ENCODE measurements around the gene TBC1D26. TPM values are rescaled to one million over a fixed set of nuclear protein-coding genes. Genes with fewer than 3 reads are reported as not detected.
"Not testable (repeated sequence)": the region's sequence is repeated elsewhere in the genome, so short reads cannot be mapped to it uniquely, and the experiment has no call there.

The TBC1D26 gene
- 0.25 TPM in 1 of 2 replicates, not detected in the other for total RNA-seq

DNA sequence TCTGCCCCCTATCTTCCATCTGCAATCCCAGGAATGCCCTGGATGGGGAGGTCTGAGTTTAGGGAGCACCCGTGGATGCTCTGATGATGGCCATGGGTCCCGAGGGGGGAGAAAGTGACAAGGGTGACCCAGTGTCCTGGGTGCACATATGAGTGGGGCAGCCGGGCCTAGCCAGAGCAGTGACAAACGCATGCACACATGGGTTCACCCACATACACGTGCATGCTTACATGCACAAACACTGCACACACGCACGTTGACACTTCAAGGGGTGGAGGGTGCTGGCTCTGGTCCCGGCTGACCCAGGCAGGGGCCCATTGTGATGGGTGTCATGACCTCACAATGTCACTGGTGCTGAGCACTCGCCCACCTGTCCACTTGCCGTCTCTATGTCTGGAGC lies at the start of gene TBC1D26:
Gene TBC1D26, plus strand, starts transcription at position 384 of the 400 bp plus-strand sequence. CDS start 3,066 bp downstream, outside the sequence.
- intact Hi-C loops (cut with micrococcal nuclease), result not testable (repeated sequence)

DNA sequence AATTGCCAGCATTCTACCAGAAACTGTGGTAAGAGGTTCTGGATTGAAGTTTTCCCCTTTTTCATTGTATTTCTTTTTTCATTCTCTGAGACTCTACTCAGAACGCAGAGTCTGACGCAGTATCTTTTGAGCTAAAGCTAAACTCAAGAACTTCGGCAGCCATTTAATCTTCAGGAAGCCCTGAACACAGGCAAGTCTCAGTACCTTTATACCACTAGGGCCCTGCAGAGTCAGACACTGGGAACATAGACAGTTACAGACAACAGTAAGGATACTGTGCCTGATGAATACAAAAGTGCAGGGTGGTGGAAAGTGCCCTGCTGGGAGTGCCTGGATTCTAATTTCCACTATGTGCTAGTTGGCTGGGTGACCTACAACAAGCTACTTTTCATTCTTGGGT lies 48.9 kb upstream of the TBC1D26 start:
- intact Hi-C loops (cut with micrococcal nuclease), result not testable (repeated sequence)

DNA sequence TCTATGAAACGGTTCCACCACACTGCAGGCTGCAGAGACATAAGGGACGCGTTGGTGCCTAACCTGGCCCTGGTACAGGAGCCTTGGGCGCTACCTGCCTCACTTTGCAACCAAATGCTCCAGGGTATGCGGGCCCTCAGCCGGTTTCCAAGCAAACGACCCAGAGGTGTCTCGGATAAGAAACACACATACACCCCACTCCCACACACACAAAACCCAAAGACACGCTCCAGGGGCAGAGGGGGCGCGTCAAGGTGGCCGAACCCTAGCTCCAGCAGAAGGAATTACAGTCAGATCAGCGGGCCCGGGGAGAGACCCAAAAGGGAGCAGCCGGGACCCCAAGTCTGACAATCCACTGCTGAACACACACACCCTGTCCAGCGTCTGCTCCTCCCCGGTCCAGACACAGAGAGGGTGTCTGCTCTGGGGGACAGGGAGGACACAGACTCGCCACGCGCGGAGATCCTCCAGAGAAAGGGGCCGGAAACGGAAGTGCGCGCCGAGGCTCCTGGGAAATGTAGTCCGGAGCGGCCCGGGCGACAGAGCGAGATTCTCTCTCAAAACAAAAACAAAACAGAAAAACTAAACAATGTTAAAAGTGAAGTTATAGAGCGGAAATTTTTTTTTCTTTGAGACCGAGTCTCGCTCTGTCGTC lies 48.1 kb upstream of the TBC1D26 start, which contains the start of gene TRIM16:
Gene TRIM16, minus strand, starts transcription at position 488 of the 655 bp plus-strand sequence. CDS start 32,702 bp downstream, outside the sequence.
- intact Hi-C loops (cut with micrococcal nuclease), result loop anchor here (1.0 kb wide), 2 partner anchors 15 to 33 kb away; partner anchors contain the start of gene ZNF286A

DNA sequence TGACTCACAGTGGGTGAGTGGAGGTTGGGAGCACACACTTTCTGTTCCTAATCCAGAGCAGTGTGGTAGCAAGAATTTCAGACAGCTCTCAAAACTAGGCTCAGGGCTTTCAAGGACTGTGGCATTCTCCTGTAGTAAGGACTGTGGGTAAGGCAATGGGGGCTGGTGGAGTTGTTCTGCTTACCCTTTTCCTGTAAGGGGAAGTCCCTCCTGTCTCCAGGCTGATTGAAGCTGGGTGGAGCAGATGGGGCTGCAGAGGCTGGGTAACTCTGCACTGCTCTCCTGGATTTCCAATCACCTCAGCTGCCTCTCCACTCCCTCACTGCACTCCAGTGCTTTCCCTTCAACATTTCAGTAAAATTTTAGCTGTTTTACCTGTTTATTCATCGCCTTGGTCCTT lies 44.6 kb upstream of the TBC1D26 start:
- intact Hi-C loops (cut with micrococcal nuclease), result not testable (repeated sequence)

DNA sequence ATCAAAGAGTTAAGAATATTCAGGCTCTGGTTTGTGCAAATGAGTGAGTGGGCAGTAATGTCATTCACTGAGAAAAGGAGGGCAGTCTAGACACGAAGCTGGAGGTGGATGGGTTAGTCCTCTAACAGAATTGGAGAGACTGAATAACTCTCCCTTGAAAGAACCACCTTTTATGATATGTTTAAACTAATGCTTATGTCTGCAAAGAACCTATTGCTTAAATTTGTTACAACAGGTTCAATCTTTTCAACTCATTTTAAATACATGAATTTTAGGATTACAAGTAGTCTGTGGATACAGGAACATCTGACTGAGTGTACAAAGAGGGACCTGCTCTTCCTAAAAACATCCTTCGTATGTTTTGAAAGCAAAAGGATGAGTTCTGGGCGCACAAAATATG lies 33.1 kb upstream of the TBC1D26 start:
- intact Hi-C loops (cut with micrococcal nuclease), result loop anchor here (1.0 kb wide), 1 partner anchor 15 kb away; the partner anchor contains the start of gene TRIM16

DNA sequence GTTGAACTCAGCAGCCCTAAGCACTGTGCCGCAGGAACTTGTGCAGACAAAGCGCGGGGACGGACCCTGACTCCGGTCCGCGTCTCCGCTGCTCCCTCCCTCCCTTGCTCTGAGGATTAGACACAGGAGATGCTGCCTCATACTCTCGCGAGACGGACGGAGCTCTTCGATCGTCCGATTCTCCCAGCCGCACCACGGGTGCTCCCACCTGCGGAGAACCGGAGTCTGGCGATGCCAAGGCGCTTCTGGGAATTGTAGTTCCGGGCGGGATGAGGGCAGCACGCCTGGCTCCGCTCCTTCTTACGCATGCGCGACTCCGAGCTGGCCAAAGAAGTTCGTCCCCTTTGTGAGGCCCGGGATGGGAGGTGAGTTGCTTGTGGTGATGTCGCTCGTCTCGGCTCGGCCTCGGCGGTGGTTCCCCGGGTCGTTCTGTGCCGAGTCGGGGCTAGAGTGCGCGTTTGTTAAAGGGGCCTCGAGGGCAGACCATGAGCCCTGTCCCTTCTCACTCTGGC lies 32.6 kb upstream of the TBC1D26 start, which contains the start of gene ZNF286A:
Gene ZNF286A, plus strand, starts transcription at position 340 of the 512 bp plus-strand sequence. CDS start 578 bp downstream, outside the sequence.
- intact Hi-C loops (cut with micrococcal nuclease), result loop anchor here (1.0 kb wide), 1 partner anchor 15 kb away; the partner anchor contains the start of gene TRIM16

DNA sequence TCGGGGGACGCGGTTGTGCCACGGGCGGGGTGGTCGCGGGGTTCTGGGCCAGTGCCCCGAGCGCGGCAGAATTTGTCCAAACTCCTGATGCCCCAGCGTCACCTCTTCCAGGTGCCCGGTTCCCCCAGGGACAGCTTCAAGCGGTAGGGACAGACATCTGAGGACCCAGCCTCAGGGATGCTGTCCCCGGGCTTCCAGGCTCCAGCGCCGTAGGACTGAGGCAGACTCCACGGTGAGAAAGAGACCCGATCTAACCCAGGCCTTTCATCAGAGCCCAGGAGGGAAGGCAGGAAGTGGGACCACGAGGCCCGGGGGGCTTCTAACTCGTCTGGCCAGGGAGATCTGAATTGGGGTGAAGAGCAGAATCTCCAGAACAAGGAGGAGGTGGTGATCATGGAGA lies 32.1 kb upstream of the TBC1D26 start:
- intact Hi-C loops (cut with micrococcal nuclease), result loop anchor here (1.0 kb wide), 1 partner anchor 16 kb away; the partner anchor contains the start of gene TRIM16

DNA sequence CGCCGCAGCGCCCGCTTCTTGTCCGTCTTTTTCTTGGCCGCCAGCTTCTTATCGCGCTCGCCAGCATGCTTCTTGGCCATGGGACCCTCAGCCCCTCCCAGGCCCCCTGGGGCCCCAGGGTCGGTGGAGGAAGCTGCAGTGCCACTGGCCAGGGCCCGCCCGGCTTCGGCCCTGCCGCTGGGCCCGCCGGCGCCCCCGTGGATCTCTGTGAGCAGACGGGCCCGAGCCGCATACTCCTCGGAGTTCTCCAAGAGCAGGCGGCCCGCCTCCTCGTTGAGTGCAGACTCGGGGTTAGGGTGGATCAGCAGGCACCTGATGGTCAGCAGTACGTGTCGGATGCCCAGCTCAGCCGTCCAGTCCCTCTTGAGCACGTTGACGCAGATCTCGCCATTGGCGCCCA lies 27.8 kb upstream of the TBC1D26 start:
- intact Hi-C loops (cut with micrococcal nuclease), result not testable (repeated sequence)

DNA sequence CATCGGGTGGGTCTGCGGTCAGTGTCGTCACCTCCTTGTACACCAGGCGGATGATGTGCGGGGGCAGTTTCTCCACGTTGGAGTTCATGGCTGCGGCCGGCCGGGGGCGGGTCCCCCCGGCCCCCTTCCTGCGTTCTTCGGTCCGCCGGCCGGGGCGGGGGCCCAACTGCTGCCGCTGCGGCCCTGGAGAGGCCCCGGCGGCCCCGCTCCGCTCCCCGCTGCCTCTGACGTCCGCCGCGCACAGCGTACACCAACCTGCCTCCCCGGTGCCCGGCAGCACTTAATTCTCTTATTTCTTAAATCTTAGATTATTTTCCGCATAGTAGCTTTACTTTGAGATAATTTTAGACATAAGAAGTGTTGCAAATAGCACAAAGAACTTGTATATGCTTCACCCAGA lies 27.3 kb upstream of the TBC1D26 start:
- intact Hi-C loops (cut with micrococcal nuclease), result not testable (repeated sequence)

DNA sequence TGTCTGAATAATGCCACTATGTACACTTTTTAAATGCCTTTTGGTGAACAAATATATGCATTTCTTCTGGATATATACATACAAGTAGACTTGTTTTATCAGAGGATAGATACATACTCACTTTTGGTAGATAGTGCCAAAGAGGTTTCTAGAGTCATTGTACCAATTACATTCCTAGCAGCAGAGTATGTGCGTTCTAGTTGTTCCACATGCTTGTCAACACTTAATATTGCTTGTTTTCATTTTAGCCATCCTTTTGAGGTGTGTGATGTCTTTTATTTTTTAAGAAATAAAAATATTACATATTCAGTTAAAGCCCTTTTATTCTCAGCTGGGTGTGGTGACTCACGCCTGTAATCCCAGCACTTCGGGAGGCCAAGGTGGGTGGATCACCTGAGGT lies 23.2 kb upstream of the TBC1D26 start:
- intact Hi-C loops (cut with micrococcal nuclease), result not testable (repeated sequence)

DNA sequence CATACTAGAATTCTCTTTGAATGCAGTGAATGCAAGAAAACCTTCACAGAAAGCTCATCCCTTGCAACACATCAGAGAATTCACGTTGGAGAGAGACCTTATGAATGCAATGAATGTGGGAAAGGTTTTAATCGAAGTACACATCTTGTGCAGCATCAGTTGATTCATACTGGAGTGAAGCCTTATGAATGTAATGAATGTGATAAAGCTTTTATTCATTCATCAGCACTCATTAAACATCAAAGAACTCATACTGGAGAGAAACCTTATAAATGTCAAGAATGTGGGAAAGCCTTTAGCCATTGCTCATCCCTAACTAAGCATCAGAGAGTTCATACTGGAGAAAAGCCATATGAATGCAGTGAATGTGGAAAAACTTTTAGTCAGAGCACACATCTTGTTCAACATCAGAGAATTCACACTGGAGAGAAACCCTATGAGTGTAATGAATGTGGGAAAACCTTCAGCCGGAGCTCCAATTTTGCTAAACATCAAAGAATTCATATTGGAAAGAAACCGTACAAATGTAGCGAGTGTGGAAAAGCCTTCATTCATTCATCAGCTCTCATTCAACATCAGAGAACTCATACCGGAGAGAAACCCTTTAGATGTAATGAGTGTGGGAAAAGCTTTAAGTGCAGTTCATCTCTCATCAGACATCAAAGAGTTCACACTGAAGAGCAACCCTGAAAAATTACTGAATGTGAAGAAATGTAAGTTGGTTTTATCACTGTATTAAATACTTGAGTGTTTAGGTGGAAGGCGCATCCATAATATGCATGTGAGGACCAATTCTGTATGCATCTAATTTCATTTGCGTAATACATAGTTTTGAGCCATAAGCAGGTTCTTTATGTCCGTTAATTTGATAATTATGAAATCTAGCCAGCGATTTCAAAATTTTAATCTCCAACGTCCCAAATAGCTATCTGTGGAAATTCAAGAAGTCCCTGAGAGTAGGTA lies 15.2 kb upstream of the TBC1D26 start:
- intact Hi-C loops (cut with micrococcal nuclease), result not testable (repeated sequence)

DNA sequence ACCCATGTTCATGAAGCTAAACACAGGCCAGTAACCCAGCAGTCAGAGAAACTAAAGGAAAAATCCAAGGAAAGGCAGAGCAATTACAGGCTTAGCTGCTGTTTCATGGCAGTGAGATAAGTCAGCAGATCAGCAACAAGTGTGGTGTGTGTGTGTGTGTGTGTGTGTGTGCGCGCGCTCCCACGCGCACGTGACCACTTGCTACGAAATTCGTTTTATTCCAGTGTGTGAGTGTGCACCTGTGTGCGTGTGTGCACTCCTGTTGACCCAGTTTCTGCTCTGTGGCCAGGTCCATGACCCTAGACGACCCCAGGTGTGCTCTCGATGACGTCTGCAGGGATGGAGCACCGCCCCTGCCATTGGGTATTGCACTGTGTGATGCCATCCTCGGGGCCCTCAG lies 1.5 kb upstream of the TBC1D26 start:
- intact Hi-C loops (cut with micrococcal nuclease), result not testable (repeated sequence)

DNA sequence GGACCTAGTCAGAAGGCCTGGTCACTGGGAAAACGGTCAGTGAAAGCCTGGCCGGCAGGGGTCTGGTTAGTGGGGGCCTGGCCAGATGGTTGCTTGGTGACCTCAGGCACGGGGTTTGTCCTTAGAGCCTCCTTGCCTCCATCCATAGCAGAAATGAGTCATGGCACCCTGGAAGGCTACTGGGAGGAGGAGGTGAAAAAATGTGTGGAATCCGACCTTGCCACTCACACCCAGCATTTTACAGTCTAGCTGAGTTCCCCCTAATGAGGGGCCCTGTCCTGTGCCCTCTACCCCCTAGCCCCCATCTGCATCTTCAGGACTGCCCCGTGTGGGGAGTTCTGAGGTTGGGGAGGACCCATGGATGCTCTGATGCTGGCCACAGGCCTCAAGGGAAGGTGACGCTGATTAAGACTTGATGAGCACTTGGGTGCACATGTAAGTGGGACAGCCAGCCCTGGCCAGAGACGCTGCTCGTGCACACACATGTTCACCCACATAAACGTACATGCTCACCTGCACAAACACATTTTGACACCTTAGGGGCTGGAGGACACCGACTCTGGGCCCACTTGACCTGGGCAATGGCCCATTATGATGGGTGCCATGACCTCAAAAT lies 1.2 kb downstream of the TBC1D26 start:
- intact Hi-C loops (cut with micrococcal nuclease), result not testable (repeated sequence)

DNA sequence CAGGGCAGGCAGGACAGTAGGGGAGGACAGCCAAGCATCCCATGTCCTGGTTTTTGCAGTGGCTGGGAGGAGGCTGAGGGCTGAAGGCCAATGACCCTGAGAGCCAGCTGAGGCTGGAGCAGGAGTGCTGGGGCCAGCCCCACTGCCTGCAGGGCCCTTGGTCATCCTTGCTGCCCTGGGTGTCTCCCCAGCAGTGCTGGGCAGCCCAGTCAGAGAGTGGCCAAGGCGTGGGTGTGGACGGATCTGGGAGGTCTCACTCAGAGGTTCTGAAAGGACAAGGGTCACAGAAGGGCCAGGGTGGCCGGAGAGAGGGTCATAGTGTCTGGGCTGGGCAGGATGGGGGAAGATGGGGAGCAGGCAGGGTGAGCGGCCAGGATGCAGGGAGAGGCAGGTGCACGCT lies 4.5 kb downstream of the TBC1D26 start:
- intact Hi-C loops (cut with micrococcal nuclease), result not testable (repeated sequence)

DNA sequence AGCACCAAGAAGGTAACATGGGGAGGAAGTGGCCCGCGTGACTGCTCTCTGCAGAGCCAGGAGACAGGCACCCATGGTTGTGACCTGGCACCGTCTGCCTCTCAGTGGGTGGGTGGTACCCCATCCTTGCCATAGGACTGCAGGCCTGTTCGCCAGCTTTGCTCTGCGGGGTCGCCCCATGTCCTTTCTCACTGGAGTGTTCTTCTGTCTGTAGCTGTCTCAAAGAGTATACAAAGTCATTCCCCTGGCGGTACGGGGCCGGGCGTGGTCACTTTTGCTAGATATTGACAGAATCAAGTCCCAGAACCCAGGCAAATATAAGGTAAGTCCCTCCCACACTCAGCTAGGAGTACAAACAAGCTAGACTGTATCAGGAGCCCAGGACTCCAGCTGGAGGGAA lies 6.0 kb downstream of the TBC1D26 start:
- intact Hi-C loops (cut with micrococcal nuclease), result no loop called here

DNA sequence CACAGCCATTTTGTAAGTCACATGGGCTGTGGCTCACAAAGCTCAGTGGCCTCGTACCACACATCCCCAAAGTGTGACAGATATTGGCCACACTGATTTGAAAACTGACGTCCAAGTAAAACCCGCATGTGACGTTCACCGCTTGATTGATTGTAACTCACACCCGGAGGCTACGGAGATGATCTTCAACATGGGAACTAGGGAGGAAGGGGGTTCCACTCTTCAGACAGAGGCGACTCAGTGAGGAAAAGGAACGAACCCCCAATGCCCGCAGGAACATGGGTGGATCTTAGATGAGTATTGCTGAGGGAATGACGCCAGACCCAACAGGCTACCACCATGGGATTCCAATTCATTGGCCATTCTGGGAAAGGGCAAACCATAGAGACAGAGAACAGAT lies 7.2 kb downstream of the TBC1D26 start:
- intact Hi-C loops (cut with micrococcal nuclease), result not testable (repeated sequence)

DNA sequence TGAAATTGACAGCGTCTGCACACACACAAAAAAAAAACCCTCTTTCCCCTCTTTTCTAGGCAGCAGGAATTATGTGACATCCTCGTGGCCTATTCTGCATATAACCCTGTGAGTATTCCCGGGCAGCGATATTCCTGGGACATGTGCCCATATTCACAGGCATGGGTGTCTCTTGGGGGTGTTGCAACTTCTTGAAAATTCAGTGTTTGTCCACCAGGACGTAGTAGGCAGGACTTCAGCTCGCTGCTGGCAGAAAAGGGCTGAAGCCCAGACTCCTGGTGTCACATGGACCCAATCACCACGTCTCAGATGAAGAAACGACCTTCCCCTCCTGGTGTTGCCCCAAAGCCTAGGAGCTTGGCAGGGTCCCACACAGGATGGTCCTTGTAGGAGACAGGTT lies 8.0 kb downstream of the TBC1D26 start:
- intact Hi-C loops (cut with micrococcal nuclease), result not testable (repeated sequence)

DNA sequence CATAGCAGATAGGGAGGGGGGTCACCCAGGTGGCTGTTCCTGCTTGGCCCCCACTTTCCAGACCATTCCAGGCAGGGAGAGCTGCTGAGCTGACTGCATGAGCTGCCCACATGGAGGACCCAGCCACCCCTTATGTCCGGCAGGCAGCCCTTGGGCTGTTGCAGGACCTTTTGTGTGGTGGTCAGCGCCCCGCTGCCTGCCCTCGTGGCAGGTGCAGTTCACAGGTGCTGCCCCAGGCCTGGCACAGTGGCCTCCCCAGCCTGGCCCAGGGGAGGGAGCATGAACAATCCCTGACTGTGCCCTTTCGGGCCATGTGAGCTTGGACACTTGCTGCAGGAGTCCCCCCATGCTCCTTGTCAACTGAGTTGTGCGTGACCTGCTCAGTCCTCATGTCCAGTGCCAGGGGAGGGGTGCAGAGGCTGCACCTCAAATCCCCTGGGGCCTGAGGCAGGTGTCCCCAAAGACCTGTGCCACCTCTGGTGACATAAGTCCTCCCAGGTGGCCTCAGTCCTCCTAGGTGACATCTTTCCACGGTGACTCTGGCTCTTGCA lies 8.6 kb downstream of the TBC1D26 start:
- intact Hi-C loops (cut with micrococcal nuclease), result no loop called here

DNA sequence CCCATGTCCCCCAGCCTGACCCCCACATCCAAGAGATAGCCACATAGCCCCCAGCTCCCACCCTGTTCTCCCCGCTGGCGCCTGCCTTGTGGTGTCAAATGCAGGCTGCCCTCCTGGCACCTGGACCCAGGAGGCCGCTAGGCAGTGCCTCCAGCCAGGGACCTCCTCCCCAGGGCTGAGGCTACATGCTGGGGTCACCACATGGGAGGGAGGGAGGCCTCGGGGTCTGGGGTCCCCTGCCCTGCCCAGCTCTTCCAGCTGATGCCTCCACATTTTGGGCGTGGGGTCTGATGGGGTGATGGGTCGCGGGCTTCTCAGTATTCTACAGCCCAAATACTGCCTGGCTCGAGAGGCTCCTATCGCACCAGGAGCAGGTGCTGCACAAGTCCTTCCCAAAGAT lies 9.5 kb downstream of the TBC1D26 start:
- intact Hi-C loops (cut with micrococcal nuclease), result no loop called here

DNA sequence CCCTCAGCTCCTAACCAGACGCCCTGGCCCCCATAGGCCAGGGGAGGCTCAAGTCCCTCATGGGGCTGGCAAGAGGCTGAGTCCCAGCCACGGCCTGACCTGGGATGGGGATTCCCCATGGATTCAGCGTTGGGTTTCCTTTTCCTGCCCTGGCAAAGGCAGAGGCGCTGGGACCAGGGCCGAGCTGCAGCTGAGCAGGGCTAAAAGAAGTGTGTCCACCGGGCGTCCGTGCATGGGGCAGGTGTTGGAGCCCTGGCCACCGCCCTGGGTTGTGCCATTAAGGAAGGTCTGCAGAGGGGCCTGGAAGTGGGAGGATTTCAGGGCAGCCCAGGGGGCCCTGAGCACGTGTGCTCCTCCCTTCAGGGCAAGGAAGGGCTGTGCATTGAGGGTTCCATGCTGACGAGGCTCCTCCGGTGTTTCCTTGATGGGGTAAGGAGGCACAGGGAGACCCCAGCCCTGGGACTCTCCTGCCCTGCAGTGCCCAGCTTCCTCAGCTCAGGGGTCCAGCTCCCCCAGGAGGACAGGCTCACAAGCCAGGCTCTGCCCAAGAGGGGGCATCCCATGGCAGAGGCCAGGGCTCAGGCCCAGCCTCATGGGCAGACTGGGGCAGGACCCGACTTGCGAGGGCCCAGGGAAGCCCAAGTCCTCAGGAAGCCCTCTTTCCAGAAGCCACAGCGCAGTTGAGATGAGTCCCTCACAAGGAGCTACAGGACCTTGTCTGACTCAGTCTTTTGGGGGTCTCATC lies 10.1 kb downstream of the TBC1D26 start:
- intact Hi-C loops (cut with micrococcal nuclease), result no loop called here
